22Rv1 (cell line): ENCODE results near the gene ITPR2.

Experiments used
- ZFX ChIP-seq: fragments of 450-650 bp; IDR thresholded peaks from 2 replicates; pipeline ENCODE4 v1.6.1; 2017; ENCODE audit warnings: antibody characterized with exemption, borderline replicate concordance
- TF ChIP-seq, protein P1 (sequence below): fragments of 450-650 bp; IDR thresholded peaks from 2 replicates; pipeline ENCODE4 v1.5.1; 2017; ENCODE audit warnings: mild to moderate bottlenecking

GRCh38 chr12:26686408-26686807 is 146.6 kb downstream of the ITPR2 start:
- TF ChIP-seq, protein P1, sequence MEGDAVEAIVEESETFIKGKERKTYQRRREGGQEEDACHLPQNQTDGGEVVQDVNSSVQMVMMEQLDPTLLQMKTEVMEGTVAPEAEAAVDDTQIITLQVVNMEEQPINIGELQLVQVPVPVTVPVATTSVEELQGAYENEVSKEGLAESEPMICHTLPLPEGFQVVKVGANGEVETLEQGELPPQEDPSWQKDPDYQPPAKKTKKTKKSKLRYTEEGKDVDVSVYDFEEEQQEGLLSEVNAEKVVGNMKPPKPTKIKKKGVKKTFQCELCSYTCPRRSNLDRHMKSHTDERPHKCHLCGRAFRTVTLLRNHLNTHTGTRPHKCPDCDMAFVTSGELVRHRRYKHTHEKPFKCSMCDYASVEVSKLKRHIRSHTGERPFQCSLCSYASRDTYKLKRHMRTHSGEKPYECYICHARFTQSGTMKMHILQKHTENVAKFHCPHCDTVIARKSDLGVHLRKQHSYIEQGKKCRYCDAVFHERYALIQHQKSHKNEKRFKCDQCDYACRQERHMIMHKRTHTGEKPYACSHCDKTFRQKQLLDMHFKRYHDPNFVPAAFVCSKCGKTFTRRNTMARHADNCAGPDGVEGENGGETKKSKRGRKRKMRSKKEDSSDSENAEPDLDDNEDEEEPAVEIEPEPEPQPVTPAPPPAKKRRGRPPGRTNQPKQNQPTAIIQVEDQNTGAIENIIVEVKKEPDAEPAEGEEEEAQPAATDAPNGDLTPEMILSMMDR: no peak
- no peak for TF ChIP-seq ZFX
